Measurements from ENCODE around the gene SH2B2.
"Not testable (repeated sequence)": the region's sequence is repeated elsewhere in the genome, so short reads cannot be mapped to it uniquely, and the experiment has no call there.

GRCh38 chr7:102370038-102370437 is 83.4 kb downstream of the SH2B2 start:
- TF ChIP-seq, protein P1, sequence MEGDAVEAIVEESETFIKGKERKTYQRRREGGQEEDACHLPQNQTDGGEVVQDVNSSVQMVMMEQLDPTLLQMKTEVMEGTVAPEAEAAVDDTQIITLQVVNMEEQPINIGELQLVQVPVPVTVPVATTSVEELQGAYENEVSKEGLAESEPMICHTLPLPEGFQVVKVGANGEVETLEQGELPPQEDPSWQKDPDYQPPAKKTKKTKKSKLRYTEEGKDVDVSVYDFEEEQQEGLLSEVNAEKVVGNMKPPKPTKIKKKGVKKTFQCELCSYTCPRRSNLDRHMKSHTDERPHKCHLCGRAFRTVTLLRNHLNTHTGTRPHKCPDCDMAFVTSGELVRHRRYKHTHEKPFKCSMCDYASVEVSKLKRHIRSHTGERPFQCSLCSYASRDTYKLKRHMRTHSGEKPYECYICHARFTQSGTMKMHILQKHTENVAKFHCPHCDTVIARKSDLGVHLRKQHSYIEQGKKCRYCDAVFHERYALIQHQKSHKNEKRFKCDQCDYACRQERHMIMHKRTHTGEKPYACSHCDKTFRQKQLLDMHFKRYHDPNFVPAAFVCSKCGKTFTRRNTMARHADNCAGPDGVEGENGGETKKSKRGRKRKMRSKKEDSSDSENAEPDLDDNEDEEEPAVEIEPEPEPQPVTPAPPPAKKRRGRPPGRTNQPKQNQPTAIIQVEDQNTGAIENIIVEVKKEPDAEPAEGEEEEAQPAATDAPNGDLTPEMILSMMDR (IDR thresholded peaks at IDR 0.05), result not testable (repeated sequence)
- TF ChIP-seq POLR2A (IDR thresholded peaks at IDR 0.05), result not testable (repeated sequence)

Measured in tibial nerve (tissue), 3 donors.